H9 (cell line): ENCODE data around the gene MTCL1. TPM values are rescaled to one million over a fixed set of nuclear protein-coding genes. Genes with fewer than 3 reads are reported as not detected.

Source experiments
- DNase-seq: peaks from one replicate; pipeline ENCODE4 v3.0.0-alpha.2; 2017
- H2AFZ ChIP-seq: one replicate; pipeline ENCODE4 v1.6.1; 2013; ENCODE audit warnings: mild to moderate bottlenecking, low read length, control low read depth, moderate library complexity
- H2AK5ac ChIP-seq: 2 replicates; pipeline ENCODE4 v1.6.1; 2013; ENCODE audit warnings: low read length, control low read depth, mixed read lengths; ENCODE audit not compliant: insufficient read length
- H2BK120ac ChIP-seq: one replicate; pipeline ENCODE4 v1.6.1; 2013; ENCODE audit warnings: low read depth, mild to moderate bottlenecking, low read length, control low read depth, inconsistent platforms; ENCODE audit not compliant: poor library complexity, severe bottlenecking
- H2BK12ac ChIP-seq: 2 replicates; pipeline ENCODE4 v1.6.1; 2013; ENCODE audit warnings: low read length, control low read depth, mixed read lengths, low read depth; ENCODE audit not compliant: insufficient read length
- H2BK15ac ChIP-seq: 2 replicates; pipeline ENCODE4 v1.6.1; 2013; ENCODE audit warnings: low read depth, low read length, control low read depth
- H2BK20ac ChIP-seq: one replicate; pipeline ENCODE4 v1.6.1; 2013; ENCODE audit warnings: low read depth, mild to moderate bottlenecking, low read length, control low read depth, inconsistent platforms; ENCODE audit not compliant: poor library complexity, severe bottlenecking
- H2BK5ac ChIP-seq: 2 replicates; pipeline ENCODE4 v1.6.1; 2013; ENCODE audit warnings: low read length, control low read depth, mixed read lengths; ENCODE audit not compliant: insufficient read length
- H3K14ac ChIP-seq: 2 replicates; pipeline ENCODE4 v1.6.1; 2013; ENCODE audit warnings: low read length, control low read depth; ENCODE audit not compliant: insufficient read depth
- H3K18ac ChIP-seq: 2 replicates; pipeline ENCODE4 v1.6.1; 2013; ENCODE audit warnings: low read depth, mild to moderate bottlenecking, mixed read lengths, low read length, control low read depth; ENCODE audit not compliant: insufficient read length
- H3K23ac ChIP-seq: 2 replicates; pipeline ENCODE4 v1.6.1; 2013; ENCODE audit warnings: low read length, control low read depth, mixed read lengths, low read depth; ENCODE audit not compliant: insufficient read length
- H3K23me2 ChIP-seq: 2 replicates; pipeline ENCODE4 v1.6.1; 2013; ENCODE audit warnings: low read depth, mild to moderate bottlenecking, mixed read lengths, low read length, control low read depth; ENCODE audit not compliant: insufficient read length, poor library complexity, severe bottlenecking
- H3K27ac ChIP-seq: 2 replicates; pipeline ENCODE4 v1.5.1; 2013; ENCODE audit warnings: low read length, control low read depth, mixed read lengths, low read depth; ENCODE audit not compliant: insufficient read length
- H3K27me3 ChIP-seq: 2 replicates; pipeline ENCODE4 v1.6.1; 2013; ENCODE audit warnings: low read length, control low read depth, inconsistent platforms; ENCODE audit not compliant: insufficient read depth
- H3K4ac ChIP-seq: 2 replicates; pipeline ENCODE4 v1.6.1; 2013; ENCODE audit warnings: low read depth, mild to moderate bottlenecking, control low read depth, inconsistent platforms, low read length, moderate library complexity
- H3K4me1 ChIP-seq: 2 replicates; pipeline ENCODE4 v1.6.1; 2013; ENCODE audit warnings: low read length, control low read depth, inconsistent platforms; ENCODE audit not compliant: insufficient read depth
- H3K4me2 ChIP-seq: 2 replicates; pipeline ENCODE4 v1.6.1; 2013; ENCODE audit warnings: low read length, control low read depth, mixed read lengths; ENCODE audit not compliant: insufficient read length, insufficient read depth
- H3K56ac ChIP-seq: 2 replicates; pipeline ENCODE4 v1.6.1; 2013; ENCODE audit warnings: low read depth, mild to moderate bottlenecking, mixed read lengths, low read length, control low read depth; ENCODE audit not compliant: insufficient read length
- H3K79me1 ChIP-seq: 2 replicates; pipeline ENCODE4 v1.6.1; 2013; ENCODE audit warnings: low read depth, mild to moderate bottlenecking, moderate library complexity, low read length, control low read depth, inconsistent platforms; ENCODE audit not compliant: insufficient read depth, poor library complexity, severe bottlenecking
- H3K79me2 ChIP-seq: 2 replicates; pipeline ENCODE4 v1.6.1; 2013; ENCODE audit warnings: low read length, control low read depth, inconsistent platforms; ENCODE audit not compliant: insufficient read depth
- H3K9ac ChIP-seq: 2 replicates; pipeline ENCODE4 v1.6.1; 2013; ENCODE audit warnings: low read length, control low read depth, mixed read lengths; ENCODE audit not compliant: insufficient read length; ENCODE audit errors: extremely low read depth
- H3K9me3 ChIP-seq: one replicate; pipeline ENCODE4 v1.6.1; 2013; ENCODE audit warnings: low read depth, low read length, inconsistent platforms; ENCODE audit not compliant: control insufficient read depth
- H3T11ph ChIP-seq: one replicate; pipeline ENCODE4 v1.6.1; 2013; ENCODE audit warnings: mild to moderate bottlenecking, low read length, control low read depth, inconsistent platforms
- H4K20me1 ChIP-seq: one replicate; pipeline ENCODE4 v1.6.1; 2013; ENCODE audit not compliant: control insufficient read depth, insufficient read length, insufficient read depth
- H4K5ac ChIP-seq: 2 replicates; pipeline ENCODE4 v1.6.1; 2013; ENCODE audit warnings: low read depth, mild to moderate bottlenecking, mixed read lengths, low read length, control low read depth; ENCODE audit not compliant: insufficient read length
- H4K8ac ChIP-seq: replicated peaks from 2 replicates; pipeline ENCODE4 v1.6.1; 2013; ENCODE audit warnings: low read length, control low read depth, mixed read lengths, low read depth; ENCODE audit not compliant: insufficient read length
- H4K91ac ChIP-seq: 2 replicates; pipeline ENCODE4 v1.6.1; 2013; ENCODE audit warnings: low read depth, mild to moderate bottlenecking, moderate library complexity, mixed read lengths, low read length, control low read depth; ENCODE audit not compliant: insufficient read length
- H3K27ac Mint-ChIP-seq, 3 experiments: 2 replicates in 2 of 3; 3 replicates in 1 of 3; pipeline ENCODE4 v1.8.0; 2020 to 2021; ENCODE audit warnings: mixed read lengths in 3 of 3, mild to moderate bottlenecking in 1 of 3, moderate library complexity in 1 of 3
- H3K27me3 Mint-ChIP-seq: 2 replicates; pipeline ENCODE4 v1.8.0; 2021; ENCODE audit warnings: low read depth, mild to moderate bottlenecking, moderate library complexity, mixed read lengths
- H3K36me3 Mint-ChIP-seq, 3 experiments: 2 replicates in 2 of 3; 3 replicates in 1 of 3; pipeline ENCODE4 v1.8.0; 2020 to 2021; ENCODE audit warnings: low read depth in 3 of 3, mixed read lengths in 3 of 3; ENCODE audit not compliant: insufficient read depth in 1 of 3
- H3K4me1 Mint-ChIP-seq, 2 experiments: 2 replicates each; pipeline ENCODE4 v1.8.0; 2020; ENCODE audit warnings: mixed read lengths in 2 of 2
- H3K4me3 Mint-ChIP-seq, 2 experiments: 2 replicates in 1 of 2; 3 replicates in 1 of 2; pipeline ENCODE4 v1.8.0; 2020 to 2021; ENCODE audit warnings: mild to moderate bottlenecking in 2 of 2, mixed read lengths in 2 of 2, moderate library complexity in 1 of 2
- H3K9me3 Mint-ChIP-seq, 2 experiments: 2 replicates in 1 of 2; 3 replicates in 1 of 2; pipeline ENCODE4 v1.8.0; 2020; ENCODE audit warnings: mild to moderate bottlenecking in 2 of 2, mixed read lengths in 2 of 2, moderate library complexity in 1 of 2
- CTCF ChIP-seq: fragments of 200-600 bp; sonication (generic); conservative IDR thresholded peaks from 3 replicates; pipeline ENCODE4 v1.8.0; 2021; ENCODE audit warnings: antibody characterized with exemption, mild to moderate bottlenecking
- WGBS: extraction: QIAGEN DNeasy Blood & Tissue Kit; methylation state at CpG from one replicate; pipeline ENCODE4 v1.1.7; 2013; ENCODE audit warnings: missing lambda C conversion rate, low lambda C conversion rate, mixed read lengths; ENCODE audit not compliant: insufficient read length; ENCODE audit errors: extremely low coverage; 5-methylcytosine and 5-hydroxymethylcytosine counted together
- total RNA-seq: library from RNA; stranded (reverse); gene quantifications from 2 replicates; pipeline ENCODE4 v1.2.1, GENCODE V29; 2021

The MTCL1 gene
- total RNA-seq, 1 experiment from 2014 or later, result 50.7 TPM

GRCh38 chr18:8752329-8752728 lies 47.0 kb downstream of the MTCL1 start:
- H3K27ac ChIP-seq, result no peak overlapping the region
- DNase-seq, result no peak

More at GRCh38 chr18:8752329-8752728, 47.0 kb downstream of the MTCL1 start:
- Mint-ChIP-seq H3K4me3 (no peak overlapping the region), H3K27ac (peak overlapping the region in 1 of 3 experiments; percentile 57; a peak in 1 of 7 replicates), H3K27me3 (no peaks in the 10 kb centered on the region), H3K9me3 (no peaks in the 10 kb centered on the region), H3K4me1 (peaks cover 3% of the 10 kb centered on the region in 2 experiments; a peak in 2 of 4 replicates), H3K36me3 (peaks cover 17 to 37% (median 34%) of the 10 kb centered on the region in 3 experiments)
- Histone ChIP-seq H3K27me3 (no peaks in the 10 kb centered on the region), H2BK12ac (no peak overlapping the region), H4K20me1 (no peaks in the 10 kb centered on the region), H4K8ac (no peak overlapping the region), H4K91ac (no peak overlapping the region), H3K4ac (no peak overlapping the region), H3K79me1 (peaks cover 4% of the 10 kb centered on the region), H2BK5ac (no peak overlapping the region), H3K23ac (no peak overlapping the region), H4K5ac (no peak overlapping the region), H2BK20ac (no peak overlapping the region), H3K18ac (no peak overlapping the region), H3T11ph (no peak overlapping the region), H3K14ac (no peak overlapping the region), H2BK120ac (no peak overlapping the region), H2AK5ac (no peak overlapping the region), H3K4me2 (no peak overlapping the region), H3K4me1 (no peaks in the 10 kb centered on the region), H3K9ac (no peak overlapping the region), H2AFZ (no peak overlapping the region), H2BK15ac (no peak overlapping the region), H3K56ac (no peak overlapping the region), H3K9me3 (no peaks in the 10 kb centered on the region), H3K79me2 (no peaks in the 10 kb centered on the region), H3K23me2 (no peaks in the 10 kb centered on the region)
- WGBS, result no CpG with 5 or more reads among the region's 1 CpG
- no peak for TF ChIP-seq CTCF
